NCI-H345 treated with DMSO at 0.1 percent for 48 hours (cell line): Measurements from ENCODE around the gene DNAJB2.
A peak's percentile ranks its signal among the peaks of the same experiment; 100 is the strongest.

ENCODE experiments used
- DNase-seq: peaks from one replicate; lab custom pipeline; 2025; ENCODE audit not compliant: unreplicated experiment; lab: John Stamatoyannopoulos, UW

DNAJB2 gene

DNA sequence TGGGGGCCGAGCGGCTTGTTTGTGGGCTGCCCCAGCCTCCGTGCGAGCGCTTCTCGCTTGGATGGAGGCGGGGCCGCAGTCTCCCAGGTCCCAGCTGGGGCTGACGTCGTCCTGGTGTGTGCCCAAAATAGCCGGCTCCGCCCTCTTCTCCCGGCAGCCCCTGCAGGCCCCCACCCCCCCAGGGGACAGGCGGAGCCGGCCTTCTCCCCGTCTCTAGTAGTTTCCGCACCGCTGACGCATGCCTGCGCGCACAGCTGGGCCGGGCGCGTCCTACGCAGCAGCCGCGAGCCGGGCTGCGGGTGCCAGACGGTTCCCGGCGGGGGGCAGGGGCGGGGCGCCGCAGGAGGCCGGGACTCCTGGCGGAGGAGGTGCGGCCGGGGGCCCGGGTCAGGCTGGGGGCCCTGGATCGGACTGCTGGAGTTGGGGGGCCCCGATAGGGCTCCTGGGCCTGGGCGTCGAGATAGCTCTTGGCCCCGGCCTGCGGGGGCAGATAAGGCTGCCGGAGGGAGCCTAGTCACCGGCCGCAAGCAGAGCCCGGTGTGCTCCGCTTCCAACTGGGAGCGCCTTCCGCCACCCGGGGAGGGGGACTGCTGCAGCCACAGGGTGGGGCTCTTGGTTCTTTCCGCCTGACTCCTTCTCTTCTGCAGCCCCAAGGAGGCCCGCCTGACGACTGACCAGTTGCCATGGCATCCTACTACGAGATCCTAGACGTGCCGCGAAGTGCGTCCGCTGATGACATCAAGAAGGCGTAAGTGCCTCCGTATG is at the start of gene DNAJB2:
DNAJB2 (plus strand) TSS at position 216 of the 765 bp plus-strand sequence; CDS start at position 684, 468 bp downstream.
- peak; percentile 93 for DNase-seq

DNA sequence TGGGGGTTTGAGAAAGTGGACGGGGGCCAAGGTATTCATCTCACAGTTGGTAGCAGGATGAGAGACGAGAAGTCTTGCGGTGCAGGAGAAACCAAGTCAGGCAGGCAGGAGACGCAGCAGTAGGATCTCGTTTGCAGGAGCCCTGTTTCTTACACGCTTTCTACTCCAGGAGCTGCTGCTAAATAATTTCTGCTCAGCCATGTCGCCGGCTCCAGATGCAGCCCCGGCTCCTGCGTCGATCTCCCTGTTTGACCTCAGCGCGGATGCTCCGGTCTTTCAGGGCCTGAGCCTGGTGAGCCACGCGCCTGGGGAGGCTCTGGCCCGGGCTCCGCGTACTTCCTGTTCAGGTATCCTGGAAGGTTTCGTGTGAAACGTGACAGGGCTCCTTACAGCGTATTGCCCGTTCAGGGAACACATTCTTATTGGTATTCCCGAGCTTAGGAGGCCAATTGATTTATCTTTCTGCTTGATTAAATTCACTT is 49.1 kb upstream of the DNAJB2 start:
- no peak for DNase-seq

DNA sequence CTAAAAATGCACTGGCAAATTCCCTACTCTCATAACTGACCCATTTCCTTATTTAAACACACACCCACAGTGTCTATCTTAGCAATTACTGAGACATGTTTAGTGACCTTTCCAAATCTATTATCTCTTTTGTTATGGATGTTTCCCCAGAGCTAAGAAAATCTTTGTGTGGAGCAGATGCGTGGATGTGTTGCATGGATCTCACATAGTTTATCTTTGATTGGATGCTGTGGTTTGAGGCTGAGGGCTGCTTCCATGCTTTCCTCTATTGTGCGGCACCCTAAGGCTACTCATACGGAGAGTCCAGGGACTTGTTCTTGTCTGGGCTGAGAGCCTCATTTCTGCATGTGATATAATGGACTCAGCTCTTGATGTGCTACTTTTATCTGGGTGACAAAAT is 44.8 kb upstream of the DNAJB2 start:
- no peak for DNase-seq

DNA sequence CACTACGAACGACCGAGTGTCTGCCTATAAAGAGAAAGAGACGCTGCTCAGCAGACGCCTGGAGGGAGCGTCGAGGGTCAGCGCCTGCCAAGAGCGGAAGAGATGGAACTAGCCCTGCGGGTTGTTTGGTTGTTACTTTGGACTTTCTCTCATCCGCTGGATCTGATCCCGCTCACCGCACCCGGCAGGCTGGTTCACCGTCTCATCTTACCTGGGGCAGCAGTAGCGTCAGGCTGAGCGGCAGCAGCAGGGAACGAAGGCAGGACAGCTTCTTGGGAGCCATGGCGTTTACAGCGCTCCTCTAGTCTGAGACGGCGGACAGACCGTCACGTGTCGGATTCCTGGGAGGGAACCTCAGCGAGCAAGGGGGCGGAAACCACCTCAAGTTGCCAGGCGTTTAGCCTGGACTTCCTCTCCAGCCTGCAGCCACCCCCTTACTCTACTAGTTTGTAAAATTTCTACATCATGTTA is 35.8 kb upstream of the DNAJB2 start:
- no peak for DNase-seq

DNA sequence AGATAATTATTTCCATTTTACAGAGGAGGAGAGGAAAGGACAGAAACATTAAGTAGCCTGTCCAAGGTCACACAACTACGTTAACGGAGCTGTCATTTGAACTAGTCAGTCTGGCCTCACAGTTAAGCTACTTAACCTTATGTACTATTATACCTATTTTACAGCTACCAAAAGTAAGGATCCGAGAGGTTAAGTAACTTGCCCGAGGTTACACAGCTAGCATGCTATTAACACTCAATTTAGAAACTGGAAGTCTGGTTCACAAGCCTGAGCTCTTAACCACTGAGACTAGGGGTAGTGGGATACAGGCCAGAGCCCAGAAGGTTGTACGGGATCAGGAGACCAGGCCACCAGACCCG is 34.4 kb upstream of the DNAJB2 start:
- DNase-seq = no peak

DNA sequence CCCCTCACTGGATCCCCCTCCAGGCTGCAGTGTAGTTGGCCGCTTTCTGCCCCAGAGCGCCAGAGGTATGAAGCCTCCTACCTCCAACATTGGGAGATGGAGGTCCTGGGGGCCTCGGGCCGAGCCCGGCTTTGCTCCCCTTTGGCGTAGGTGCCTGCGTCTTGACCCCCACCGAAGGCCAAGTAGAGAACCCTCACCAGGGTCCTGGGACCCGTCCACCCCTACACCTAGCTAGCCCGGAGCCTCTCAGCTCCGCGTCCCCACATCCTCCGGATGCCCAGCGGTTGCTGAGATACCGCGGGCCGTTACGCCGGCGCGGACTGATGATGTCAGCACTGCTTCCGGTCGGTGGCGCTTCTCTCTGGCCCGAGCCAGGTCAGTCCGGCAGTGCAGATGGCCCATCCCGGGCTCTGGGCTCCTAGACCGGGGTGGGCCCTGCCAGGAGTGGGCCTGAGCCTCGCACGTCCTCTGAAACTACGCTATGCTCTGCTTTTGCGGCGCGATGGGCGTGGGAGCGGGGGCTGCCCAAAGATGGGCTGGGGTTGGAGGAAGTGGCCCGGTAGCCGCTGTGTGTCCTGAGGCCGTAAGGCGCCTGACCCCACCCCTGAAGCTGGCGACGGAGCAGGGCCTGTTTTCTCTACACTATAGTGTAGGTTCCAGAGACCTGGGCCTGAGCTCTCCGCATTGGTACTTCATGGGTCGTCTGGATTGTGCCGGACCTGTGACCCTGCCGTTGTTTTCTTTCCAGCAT is 33.8 kb upstream of the DNAJB2 start, which contains the start of the genes GLB1L and STK16:
GLB1L (minus strand) TSS at position 297 of the 751 bp plus-strand sequence. CDS start 1,871 bp downstream, outside the sequence.
STK16 (plus strand) TSS at position 332 of the 751 bp plus-strand sequence. CDS start 521 bp downstream, outside the sequence.
- peak; percentile 64 for DNase-seq

DNA sequence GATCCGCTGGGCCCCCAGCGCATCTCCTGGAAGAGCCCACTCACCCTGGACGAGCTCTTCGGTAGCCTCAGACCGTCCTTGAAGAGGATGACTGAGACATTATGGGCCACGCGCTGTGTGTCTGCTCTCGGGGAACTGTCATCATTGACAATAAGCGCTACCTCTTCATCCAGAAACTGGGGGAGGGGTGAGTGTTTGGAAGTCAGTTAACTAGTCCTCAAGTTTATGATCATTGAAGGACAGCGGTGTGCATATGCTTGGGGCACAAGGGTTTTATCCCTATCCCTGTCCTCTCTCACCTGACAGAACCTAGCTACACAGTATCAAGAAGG is 33.3 kb upstream of the DNAJB2 start:
- DNase-seq = no peak

DNA sequence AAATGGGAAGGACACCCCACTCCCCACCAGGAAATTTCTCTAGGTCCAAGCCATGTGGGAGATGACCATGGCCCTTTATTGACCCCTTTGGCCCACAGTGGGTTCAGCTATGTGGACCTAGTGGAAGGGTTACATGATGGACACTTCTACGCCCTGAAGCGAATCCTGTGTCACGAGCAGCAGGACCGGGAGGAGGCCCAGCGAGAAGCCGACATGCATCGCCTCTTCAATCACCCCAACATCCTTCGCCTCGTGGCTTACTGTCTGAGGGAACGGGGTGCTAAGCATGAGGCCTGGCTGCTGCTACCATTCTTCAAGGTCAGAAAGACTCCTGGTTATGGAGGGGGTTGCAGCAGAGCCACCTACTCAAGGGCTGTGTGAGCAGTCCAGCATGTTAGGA is 32.6 kb upstream of the DNAJB2 start:
- no peak for DNase-seq

DNA sequence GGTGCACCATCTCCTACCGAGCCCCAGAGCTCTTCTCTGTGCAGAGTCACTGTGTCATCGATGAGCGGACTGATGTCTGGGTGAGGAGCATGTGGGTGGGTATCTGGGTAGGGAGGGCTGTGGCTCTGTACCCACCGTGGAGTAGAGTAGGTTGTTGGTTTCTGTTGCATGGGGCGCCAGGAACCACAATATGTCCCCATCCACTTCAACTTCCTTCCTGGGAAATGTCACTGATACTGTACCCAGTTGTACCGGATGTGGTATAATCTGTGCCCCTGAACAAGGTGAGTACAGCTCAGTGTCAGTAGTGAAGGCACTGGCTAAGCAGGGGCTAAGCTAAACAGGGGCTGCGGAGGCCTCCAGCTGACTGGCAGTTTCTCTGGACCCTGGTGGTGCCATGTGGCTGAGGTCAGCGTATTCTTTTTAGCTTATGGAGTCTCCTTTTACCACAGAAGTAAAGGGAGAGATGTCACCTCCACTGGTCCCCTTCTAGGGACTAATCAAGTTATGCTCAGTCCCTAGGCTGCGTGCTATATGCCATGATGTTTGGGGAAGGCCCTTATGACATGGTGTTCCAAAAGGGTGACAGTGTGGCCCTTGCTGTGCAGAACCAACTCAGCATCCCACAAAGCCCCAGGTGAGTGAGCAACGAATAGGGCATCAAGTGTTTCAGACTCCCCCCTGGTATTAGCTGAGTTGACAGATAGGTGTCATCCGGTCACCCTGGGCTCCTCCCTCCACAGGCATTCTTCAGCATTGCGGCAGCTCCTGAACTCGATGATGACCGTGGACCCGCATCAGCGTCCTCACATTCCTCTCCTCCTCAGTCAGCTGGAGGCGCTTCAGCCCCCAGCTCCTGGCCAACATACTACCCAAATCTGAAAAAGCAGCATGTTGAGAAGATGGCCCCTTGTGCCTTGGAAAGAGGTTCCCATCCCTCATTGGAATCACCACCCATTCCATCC is 31.2 kb upstream of the DNAJB2 start:
- no peak for DNase-seq

DNA sequence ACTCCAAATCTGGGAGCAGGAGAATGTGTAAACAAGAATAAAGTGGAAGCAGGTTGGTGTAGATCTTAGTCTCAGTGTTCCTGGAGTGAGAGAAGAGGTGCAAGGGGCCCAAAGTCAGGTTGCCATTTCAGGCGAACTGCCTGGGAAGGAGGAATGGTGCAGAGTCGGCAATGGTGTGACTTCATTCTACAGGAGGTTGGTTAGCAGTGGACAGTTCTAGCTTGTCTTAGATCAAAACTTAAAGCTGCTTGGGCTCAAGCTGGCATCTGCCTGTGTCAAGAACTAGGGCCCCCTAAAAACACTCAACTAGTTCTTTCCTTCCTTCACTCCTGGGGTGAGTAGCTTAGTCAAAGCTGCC is 30.3 kb upstream of the DNAJB2 start:
- no peak for DNase-seq

DNA sequence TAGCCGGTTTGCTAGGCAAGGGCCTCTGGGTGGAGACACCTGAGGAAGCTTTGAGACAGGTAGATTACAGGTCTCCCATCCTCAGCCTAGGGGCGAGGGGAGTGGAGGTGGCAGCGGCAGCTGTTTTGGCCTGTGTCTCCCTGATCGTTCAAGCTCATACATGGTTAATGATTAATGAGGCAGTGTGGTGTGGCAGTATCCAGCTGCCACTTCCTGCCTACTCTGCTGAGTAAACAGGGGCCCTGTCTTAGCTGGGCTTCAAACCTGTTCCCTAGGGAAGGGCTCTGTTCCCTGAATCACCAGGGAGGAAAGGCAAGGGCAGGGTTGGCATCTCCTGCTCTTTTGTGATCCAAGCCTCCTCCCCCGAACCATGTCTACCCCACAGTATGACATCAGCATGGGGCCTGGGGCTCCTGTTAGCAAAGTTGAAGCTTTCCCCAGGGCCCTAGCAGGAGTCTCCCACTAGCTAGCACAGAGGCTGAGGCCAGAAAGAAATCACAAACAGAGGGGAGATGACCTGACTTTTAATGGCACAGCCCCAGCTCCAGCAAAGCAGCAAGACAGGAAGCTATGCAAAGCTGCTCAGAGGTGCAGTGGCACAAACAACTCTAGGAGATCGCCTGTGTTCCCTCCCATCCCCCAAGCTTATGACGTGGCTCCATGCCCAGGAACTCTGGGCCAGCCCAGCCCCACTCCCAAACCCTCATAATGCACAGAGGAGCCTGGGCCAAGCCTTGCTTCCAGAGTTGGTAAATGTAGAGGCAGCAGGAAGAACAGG is 29.8 kb upstream of the DNAJB2 start:
- DNase-seq = peak; percentile 79

DNA sequence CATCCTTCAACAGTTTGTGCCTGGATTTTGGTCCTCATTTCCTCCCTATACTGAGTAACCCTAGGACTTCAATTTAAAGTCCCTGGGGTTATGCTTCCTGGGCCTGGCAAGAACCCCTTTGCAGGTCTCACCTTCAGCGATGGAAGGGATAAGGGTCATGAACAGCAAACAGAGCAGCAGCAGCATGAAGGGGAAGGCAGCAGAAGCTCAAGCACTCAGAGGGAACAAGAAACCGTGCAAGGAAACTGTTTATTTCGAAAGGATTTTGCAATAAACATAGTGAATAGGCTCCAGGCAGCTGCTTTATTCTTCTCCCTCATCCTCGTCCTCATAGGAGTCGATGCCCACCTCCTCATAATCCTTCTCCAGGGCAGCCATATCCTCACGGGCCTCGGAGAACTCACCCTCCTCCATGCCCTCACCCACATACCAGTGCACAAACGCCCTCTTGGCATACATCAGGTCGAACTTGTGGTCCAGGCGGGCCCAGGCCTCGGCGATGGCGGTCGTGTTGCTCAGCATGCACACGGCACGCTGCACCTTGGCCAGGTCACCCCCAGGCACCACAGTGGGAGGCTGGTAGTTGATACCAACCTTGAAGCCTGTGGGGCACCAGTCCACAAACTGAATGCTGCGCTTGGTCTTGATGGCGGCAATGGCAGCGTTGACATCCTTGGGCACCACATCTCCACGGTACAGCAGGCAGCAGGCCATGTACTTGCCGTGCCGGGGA is 29.0 kb upstream of the DNAJB2 start:
- no peak for DNase-seq

DNA sequence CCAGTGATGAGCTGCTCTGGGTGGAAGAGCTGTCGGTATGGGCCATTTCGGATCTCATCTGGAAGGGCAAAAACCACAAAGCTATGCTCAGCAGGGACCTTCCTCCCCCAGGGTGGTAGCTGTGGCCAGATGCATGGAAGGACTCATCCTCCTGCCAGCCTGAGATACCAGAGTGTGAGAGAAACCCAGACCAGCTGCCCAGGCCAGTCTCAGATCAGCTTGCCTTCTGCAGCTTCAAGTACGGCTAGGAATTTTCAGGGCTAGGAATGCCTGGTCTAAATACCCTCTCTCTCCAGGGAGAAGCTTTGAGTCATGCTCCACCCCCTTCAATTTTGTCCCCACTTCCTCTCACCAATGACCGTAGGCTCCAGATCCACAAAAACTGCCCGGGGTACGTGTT is 27.5 kb upstream of the DNAJB2 start:
- no peak for DNase-seq

DNA sequence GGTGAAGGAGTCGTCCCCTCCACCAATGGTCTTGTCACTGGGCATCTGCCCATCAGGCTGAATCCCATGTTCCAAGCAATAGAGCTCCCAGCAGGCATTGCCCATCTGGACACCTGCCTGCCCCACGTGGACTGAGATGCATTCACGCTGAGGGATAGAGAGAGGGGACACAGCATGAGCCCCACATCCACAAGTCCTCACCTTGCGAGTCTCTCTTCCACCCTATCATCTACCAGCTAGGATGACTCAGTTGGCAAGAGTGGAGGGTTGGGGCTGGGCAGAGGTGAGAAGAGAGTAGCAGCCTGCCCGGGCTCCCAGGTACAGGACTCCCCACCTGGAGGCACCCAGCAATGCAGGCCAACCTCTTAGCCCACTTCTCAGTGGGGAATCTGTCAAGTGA is 27.1 kb upstream of the DNAJB2 start:
- peak; percentile 44 for DNase-seq

DNA sequence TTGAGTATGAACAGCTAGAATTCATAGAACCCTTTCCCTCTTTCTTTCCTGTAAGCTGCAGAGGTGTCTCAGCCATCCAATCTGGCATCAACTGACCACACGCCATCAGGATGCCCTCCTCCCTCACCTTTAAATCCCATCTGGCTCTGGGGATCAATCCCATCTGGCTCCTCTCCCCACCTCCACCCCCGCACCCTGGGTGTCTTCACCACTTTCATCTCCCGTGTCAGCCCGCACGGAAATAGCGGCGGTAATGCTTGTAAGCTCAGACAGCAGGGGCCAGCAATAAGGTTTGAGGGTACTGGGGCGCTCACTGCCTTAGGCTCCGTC is 26.6 kb upstream of the DNAJB2 start:
- DNase-seq = peak; percentile 44

DNA sequence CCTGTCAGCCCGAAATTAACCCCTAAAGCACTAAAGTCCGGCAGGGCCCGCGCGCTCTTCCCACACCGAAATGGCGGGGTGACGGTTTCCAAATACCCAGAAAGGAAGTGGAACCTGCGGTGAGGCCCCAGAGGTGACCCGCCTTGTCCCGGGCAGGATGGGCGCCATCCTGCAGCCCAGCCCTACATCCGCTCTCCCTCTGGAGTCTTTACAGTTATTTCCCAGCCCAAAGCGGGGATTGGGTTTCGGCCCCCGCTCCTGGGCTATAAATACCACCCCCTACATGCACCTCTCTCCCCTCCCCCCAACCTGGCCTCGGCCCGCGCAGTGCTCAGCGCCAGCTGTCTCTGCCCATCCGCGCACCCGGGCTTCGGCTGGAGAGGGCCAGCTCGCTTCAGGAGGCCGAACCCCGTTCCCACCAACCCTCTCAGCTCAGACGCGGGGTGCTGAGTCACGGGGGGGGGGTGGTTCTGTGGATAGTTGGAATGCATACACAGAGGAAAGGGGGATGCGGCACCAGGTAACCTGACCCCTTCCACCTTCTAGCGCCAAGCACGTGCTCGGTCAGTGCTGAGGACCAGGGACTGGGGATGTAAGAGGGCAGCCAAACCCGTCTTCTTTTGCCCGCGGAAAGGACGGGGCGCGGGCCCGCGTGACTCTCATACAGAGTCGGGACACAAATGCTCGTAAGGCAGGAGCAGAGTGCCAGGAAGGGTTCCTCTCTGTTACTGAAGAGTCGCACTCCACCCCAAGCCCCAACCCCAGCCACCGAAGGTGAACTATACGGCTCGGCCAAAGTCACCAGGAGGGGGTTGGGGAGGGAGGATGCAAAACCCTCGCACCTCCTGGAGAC is 26.0 kb upstream of the DNAJB2 start, which contains the start of gene TUBA4B:
TUBA4B (plus strand) TSS at position 344 of the 853 bp plus-strand sequence; CDS start at position 509, 165 bp downstream.
- no peak for DNase-seq

DNA sequence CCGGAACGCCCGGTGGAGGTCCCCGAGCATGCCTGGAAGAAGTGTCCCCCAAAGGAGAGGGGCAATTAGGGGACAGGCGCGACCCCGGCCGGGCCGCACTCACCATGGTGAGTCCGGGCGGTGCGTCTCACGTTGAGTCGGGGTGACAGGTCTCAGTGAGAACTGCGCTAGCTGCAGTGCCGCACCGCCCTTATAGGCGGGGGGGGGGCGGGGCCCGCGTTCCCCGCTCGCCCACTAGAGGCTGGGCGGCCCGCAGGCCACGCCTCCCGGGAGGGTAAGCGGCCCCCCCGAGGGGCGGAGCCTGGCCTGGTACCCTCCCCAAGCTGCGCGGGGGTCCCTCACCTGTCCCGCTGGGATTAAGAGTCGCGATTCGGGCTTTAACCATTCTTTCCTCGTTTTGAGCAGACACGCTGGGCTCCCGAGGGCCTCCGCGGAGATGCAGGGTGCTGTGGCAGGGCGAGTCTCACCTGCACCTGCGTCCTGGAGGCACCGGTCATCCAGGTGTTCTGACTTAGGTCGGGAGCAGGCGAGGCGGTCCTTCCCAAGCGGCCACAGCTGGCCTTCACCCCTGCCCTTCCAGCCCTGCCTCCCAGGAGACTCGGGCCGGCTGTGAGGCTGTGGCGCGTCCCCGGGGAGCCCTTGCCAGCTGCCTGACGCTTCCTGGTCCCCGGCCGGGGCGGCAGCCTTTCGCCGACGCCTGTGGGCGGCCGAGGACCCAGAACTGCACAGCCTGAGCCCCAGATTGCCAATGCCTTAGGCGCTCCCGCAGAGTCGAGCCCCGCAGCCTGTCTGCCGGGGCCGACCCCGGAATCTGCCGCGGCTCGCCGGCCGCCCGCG is 25.2 kb upstream of the DNAJB2 start, which contains the start of gene TUBA4A:
TUBA4A (minus strand) TSS at position 166 of the 837 bp plus-strand sequence; CDS start at position 106, 60 bp downstream.
- peak; percentile 59 for DNase-seq
